PFSK-1 (cell line): Measurements from ENCODE around the gene BLZF1. TPM values are rescaled to one million over a fixed set of nuclear protein-coding genes. Genes with fewer than 3 reads are reported as not detected.

Experiments
- FOXP2 ChIP-seq: optimal IDR thresholded peaks from 2 replicates; pipeline ENCODE3; 2011; ENCODE audit warnings: borderline replicate concordance, control low read depth, inconsistent platforms; ENCODE audit not compliant: insufficient read depth; ENCODE audit errors: extremely low read length, extremely low read depth
- POLR2AphosphoS5 ChIP-seq: IDR thresholded peaks from 2 replicates; pipeline ENCODE4 v1.6.1; 2012; ENCODE audit warnings: low read depth, mild to moderate bottlenecking, control low read depth, low read length, moderate library complexity
- SIN3A ChIP-seq: IDR thresholded peaks from 2 replicates; pipeline ENCODE4 v1.6.1; 2012; ENCODE audit warnings: mild to moderate bottlenecking, low read length, moderate library complexity, borderline replicate concordance; ENCODE audit not compliant: insufficient read depth
- TAF1 ChIP-seq: IDR thresholded peaks from 2 replicates; pipeline ENCODE4 v1.6.1; 2012; ENCODE audit warnings: low read length, control low read depth, borderline replicate concordance; ENCODE audit not compliant: insufficient read depth
- polyA plus RNA-seq: library from polyadenylated mRNA; unstranded; fragments of >200 nt; gene quantifications from one replicate; pipeline ENCODE4 v1.2.1, GENCODE V29; 2012; ENCODE audit warnings: low read depth, missing spikeins; ENCODE audit not compliant: insufficient read length
- TF ChIP-seq, protein P1 (sequence below), 2 experiments: IDR thresholded peaks; 2 replicates each; pipeline versions ENCODE4 v1.6.1 to v1.8.0; 2011 to 2012; ENCODE audit warnings: low read depth in 2 of 2, low read length in 2 of 2, control low read depth in 1 of 2, inconsistent platforms in 1 of 2, mild to moderate bottlenecking in 1 of 2, moderate library complexity in 1 of 2; ENCODE audit not compliant: insufficient read depth in 1 of 2

The BLZF1 gene, protein sequence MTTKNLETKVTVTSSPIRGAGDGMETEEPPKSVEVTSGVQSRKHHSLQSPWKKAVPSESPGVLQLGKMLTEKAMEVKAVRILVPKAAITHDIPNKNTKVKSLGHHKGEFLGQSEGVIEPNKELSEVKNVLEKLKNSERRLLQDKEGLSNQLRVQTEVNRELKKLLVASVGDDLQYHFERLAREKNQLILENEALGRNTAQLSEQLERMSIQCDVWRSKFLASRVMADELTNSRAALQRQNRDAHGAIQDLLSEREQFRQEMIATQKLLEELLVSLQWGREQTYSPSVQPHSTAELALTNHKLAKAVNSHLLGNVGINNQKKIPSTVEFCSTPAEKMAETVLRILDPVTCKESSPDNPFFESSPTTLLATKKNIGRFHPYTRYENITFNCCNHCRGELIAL
- polyA plus RNA-seq: 5.7 TPM

DNA sequence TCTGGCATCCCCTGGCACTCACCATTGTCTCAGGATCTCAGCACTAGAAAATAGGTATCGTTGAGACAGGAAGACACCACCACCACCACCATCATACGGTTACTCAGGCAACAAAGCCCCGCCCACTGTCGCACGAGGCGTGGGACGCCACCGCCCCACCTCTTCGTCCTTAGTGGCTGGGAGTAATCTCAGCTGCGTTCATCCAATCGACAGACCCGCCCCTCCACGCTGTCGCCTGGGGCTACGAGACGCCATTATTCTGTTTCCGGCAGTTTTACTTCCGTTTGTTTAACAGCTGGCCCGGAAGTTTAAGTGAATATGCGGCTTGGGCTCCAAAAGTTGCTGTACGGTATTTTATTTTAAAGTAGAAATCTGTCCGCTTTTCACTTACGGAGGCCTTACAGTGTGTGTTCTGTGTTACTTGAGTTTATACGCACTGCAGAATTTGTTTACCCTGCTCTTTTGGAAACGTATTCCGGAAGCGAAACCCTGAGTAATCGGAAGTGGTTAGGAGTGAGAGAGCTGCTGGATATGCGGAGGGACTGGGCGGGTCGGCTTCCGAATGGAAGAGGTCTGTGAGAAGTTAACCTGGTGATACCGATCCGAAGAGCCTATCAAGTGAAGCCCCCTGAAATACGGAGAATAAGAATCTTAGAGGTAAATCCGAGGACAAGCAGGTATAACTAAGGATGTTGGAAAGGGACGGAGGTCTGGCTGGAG, at the start of gene BLZF1, which contains the start of gene NME7:
Gene BLZF1, plus strand, starts transcription at position 510 of the 720 bp plus-strand sequence. CDS start 1,328 bp downstream, outside the sequence.
Gene NME7, minus strand, starts transcription at position 112 of the 720 bp plus-strand sequence. Its CDS starts 87 bp downstream, at position 25.
- TF ChIP-seq, protein P1, sequence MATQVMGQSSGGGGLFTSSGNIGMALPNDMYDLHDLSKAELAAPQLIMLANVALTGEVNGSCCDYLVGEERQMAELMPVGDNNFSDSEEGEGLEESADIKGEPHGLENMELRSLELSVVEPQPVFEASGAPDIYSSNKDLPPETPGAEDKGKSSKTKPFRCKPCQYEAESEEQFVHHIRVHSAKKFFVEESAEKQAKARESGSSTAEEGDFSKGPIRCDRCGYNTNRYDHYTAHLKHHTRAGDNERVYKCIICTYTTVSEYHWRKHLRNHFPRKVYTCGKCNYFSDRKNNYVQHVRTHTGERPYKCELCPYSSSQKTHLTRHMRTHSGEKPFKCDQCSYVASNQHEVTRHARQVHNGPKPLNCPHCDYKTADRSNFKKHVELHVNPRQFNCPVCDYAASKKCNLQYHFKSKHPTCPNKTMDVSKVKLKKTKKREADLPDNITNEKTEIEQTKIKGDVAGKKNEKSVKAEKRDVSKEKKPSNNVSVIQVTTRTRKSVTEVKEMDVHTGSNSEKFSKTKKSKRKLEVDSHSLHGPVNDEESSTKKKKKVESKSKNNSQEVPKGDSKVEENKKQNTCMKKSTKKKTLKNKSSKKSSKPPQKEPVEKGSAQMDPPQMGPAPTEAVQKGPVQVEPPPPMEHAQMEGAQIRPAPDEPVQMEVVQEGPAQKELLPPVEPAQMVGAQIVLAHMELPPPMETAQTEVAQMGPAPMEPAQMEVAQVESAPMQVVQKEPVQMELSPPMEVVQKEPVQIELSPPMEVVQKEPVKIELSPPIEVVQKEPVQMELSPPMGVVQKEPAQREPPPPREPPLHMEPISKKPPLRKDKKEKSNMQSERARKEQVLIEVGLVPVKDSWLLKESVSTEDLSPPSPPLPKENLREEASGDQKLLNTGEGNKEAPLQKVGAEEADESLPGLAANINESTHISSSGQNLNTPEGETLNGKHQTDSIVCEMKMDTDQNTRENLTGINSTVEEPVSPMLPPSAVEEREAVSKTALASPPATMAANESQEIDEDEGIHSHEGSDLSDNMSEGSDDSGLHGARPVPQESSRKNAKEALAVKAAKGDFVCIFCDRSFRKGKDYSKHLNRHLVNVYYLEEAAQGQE (IDR thresholded peaks at IDR 0.05; ENCODE audit: insufficient read depth in 1 of 2, low read depth in 2 of 2, low read length in 2 of 2): 0 out of 4 replicates have a peak, but pooled peaks of 1 of the 2 experiments have one; percentile 8
- peak; percentile 51 for TF ChIP-seq SIN3A
- TF ChIP-seq FOXP2: peak; percentile 88
- TF ChIP-seq TAF1: no peak; the same call in 1 of the 2 replicates
- TF ChIP-seq POLR2AphosphoS5: peak; percentile 65; the same call in 1 of the 2 replicates

DNA sequence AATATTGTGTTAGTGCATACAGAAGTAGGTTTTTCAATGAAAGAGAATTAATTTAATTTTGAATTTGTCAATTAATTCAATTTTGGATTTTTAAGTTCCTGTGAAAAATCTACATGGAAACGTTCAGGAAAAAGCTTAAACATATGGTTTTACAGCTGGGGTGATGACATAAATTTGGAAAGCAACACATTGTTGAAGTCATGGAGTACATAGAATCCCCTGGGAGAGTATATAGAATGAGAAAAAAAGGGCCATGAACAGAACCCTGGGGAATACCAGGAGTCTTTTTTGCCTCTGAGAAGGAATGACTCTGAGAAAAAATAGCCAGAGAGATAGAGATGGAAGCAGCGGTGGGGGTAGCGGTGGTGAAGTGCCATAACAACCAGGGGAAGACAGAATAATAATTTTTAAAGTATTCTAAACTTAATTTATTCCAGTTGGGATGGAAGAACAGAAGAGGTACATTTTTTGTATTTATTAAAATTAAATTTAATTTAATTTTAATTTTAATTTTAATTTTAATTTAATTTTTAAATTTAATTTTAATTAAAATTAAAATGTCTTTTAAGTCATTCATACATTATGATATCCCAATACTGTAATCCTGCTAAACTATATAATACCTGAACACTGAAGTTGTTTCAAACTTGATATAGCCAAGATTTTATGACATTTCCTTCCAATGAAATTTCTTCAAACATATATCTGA, 49.3 kb upstream of the BLZF1 start:
- TF ChIP-seq POLR2AphosphoS5: no peak
- TF ChIP-seq TAF1: no peak
- TF ChIP-seq, protein P1 (IDR thresholded peaks at IDR 0.05; ENCODE audit: insufficient read depth in 1 of 2, low read depth in 2 of 2, low read length in 2 of 2): no peak
- no peak for TF ChIP-seq SIN3A
- TF ChIP-seq FOXP2: no peak

DNA sequence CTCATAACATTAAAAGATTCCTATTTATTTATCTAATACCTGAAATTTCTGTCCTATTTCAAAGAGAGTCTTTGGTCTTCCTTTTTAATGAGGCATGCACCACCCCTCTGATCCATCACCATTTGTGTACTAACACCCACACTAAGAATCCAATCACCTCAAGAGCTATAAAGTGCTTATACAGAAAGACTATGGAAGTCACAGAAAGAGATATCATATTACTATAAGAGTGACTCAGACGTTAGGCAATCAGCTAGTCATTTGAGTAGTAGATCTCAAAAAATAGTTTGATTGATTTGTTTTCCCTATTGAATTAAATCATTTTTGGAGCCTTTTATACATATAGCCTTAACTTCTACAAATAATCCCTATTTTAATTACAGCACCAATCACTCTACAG, 46.5 kb upstream of the BLZF1 start:
- TF ChIP-seq, protein P1 (IDR thresholded peaks at IDR 0.05; ENCODE audit: insufficient read depth in 1 of 2, low read depth in 2 of 2, low read length in 2 of 2): no peak
- no peak for TF ChIP-seq SIN3A
- no peak for TF ChIP-seq TAF1
- no peak for TF ChIP-seq POLR2AphosphoS5
- TF ChIP-seq FOXP2: no peak

DNA sequence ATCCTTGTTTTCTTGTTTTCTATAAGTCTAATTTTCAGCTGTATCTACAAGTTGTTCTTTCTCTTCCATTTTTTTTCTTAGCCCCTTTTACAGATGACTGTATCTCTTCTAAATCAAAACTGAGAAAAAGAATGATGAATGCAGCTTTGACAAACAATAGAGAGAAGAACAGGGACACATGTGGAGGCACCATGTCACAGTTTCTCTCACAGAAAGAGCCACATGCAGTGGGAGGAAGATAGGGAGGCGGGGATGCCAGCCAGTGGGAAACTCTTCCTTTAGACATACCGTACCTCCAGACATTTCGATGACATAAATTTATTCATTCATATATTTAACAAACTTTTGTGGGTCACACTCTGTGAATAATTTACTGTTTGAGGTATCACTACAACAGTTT, 45.9 kb upstream of the BLZF1 start:
- TF ChIP-seq TAF1: no peak
- TF ChIP-seq, protein P1 (IDR thresholded peaks at IDR 0.05; ENCODE audit: insufficient read depth in 1 of 2, low read depth in 2 of 2, low read length in 2 of 2): no peak
- TF ChIP-seq FOXP2: no peak
- TF ChIP-seq POLR2AphosphoS5: no peak
- TF ChIP-seq SIN3A: no peak
